ENCODE data around the gene PLA2G3.

DNA sequence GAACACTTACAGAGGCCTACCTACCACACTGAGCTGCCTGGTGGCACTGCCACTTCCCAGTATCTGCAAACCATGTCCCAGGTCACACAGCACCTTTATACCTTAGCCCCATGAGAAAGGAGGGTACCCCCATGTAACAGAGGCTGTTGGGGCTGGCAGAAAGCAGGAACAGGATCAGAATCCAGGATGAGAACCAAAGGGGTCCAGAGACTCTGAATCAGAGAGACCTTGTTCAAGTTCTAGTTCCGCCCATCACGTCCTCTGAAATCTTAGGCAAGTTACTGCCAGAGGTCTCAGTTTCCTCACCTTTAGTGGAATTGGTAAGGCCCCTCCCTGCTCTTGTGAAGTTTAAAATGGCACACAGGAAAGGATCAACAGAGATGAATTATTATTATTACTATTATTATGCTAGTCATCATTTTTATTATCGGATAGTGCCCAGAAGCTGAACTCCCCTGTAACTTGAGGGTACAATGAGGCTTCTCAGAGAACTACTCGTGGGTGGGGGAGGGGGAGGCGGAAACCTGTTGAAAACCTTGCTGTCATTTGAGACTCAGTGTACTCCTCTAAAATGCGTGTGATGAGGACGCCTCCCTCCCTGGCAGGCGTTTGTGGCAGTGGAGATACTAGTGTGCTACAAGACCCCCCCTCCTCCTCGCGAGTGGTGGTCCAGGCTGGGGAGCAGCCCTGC lies 42.2 kb downstream of the PLA2G3 start:
- TF ChIP-seq CTCF (CRISPR knock-in tag; IDR thresholded peaks at IDR 0.05): no peak
- no peak for TF ChIP-seq ZNF138 (CRISPR knock-in tag; IDR thresholded peaks at IDR 0.05; ENCODE audit: low read depth)
- TF ChIP-seq, protein P1, sequence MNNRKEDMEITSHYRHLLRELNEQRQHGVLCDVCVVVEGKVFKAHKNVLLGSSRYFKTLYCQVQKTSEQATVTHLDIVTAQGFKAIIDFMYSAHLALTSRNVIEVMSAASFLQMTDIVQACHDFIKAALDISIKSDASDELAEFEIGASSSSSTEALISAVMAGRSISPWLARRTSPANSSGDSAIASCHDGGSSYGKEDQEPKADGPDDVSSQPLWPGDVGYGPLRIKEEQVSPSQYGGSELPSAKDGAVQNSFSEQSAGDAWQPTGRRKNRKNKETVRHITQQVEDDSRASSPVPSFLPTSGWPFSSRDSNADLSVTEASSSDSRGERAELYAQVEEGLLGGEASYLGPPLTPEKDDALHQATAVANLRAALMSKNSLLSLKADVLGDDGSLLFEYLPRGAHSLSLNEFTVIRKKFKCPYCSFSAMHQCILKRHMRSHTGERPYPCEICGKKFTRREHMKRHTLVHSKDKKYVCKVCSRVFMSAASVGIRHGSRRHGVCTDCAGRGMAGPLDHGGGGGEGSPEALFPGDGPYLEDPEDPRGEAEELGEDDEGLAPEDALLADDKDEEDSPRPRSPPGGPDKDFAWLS (CRISPR knock-in tag; IDR thresholded peaks at IDR 0.05; ENCODE audit: borderline replicate concordance): no peak
- no peak for TF ChIP-seq FOXA1 (IDR thresholded peaks at IDR 0.05)
- no peak for TF ChIP-seq FOXA1 (CRISPR knock-in tag; IDR thresholded peaks at IDR 0.05)
- TF ChIP-seq PCBP1 (IDR thresholded peaks at IDR 0.05; ENCODE audit: borderline replicate concordance, low read depth, low read length): no peak
- no peak for TF ChIP-seq CREB1 (IDR thresholded peaks at IDR 0.05)
- TF ChIP-seq CREB1 (CRISPR knock-in tag; IDR thresholded peaks at IDR 0.05): no peak
- no peak for TF ChIP-seq POLR2A (IDR thresholded peaks at IDR 0.05; ENCODE audit: insufficient read depth in 1 of 2, low read depth in 2 of 2, low read length in 2 of 2)
- TF ChIP-seq WIZ (CRISPR knock-in tag; IDR thresholded peaks at IDR 0.05): no peak
- no peak for TF ChIP-seq ZNF317 (CRISPR knock-in tag; IDR thresholded peaks at IDR 0.05)
- no peak for TF ChIP-seq ZNF543 (CRISPR knock-in tag; IDR thresholded peaks at IDR 0.05)
